Fibroblast of mammary gland (primary cell): ENCODE measurements around the gene MYO16.

Experiments
- DNase-seq: peaks from one replicate; pipeline ENCODE4 v3.0.0-alpha.2; 2010; ENCODE audit warnings: low read depth
- H3K4me3 ChIP-seq: 2 replicates; pipeline ENCODE4 v1.5.1; 2011; ENCODE audit warnings: low read depth, mild to moderate bottlenecking, low read length, moderate library complexity; ENCODE audit not compliant: control insufficient read depth
- TF ChIP-seq, protein P1 (sequence below): conservative IDR thresholded peaks from 2 replicates; pipeline ENCODE4 v1.5.1; 2011; ENCODE audit warnings: low read depth, low read length, inconsistent platforms; ENCODE audit not compliant: control insufficient read depth, insufficient read depth

MYO16 gene

DNA sequence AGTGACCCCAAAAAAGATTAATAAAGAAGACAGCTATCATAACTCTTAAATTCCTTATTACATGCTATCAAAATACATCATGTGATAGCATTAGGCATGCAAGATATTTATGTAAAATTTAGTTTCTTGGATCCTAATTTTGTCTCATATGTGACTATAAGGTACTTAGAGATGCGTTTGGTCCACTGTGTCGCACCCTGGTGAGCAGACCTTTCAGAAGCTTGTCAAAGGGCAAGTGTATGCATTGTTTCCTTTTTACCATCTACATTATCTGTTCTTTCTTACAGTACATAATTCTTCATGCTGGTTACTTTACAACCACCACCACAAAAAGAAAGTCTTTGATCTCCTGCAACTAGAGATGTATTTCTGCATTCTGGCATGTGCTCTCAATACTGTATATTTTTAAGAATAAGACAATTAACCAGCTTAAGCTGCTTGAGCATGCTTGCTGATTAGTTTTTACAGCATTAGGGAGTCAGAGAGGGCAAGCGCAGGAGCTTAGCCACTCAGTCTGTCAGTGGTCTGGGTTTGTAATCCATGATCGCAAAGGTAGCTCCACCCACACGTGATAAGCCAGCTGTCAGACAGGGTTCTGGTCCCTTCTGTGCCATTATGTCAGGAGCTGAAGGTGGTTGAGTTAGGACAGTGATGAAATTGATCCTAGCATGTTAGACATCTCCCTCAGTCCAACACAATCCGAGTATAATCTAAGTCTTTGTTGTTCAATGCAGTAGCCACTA lies 500.9 kb downstream of the MYO16 start:
- TF ChIP-seq, protein P1, sequence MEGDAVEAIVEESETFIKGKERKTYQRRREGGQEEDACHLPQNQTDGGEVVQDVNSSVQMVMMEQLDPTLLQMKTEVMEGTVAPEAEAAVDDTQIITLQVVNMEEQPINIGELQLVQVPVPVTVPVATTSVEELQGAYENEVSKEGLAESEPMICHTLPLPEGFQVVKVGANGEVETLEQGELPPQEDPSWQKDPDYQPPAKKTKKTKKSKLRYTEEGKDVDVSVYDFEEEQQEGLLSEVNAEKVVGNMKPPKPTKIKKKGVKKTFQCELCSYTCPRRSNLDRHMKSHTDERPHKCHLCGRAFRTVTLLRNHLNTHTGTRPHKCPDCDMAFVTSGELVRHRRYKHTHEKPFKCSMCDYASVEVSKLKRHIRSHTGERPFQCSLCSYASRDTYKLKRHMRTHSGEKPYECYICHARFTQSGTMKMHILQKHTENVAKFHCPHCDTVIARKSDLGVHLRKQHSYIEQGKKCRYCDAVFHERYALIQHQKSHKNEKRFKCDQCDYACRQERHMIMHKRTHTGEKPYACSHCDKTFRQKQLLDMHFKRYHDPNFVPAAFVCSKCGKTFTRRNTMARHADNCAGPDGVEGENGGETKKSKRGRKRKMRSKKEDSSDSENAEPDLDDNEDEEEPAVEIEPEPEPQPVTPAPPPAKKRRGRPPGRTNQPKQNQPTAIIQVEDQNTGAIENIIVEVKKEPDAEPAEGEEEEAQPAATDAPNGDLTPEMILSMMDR: no peak
- DNase-seq: no peak
- H3K4me3 ChIP-seq: no peak overlapping the region

DNA sequence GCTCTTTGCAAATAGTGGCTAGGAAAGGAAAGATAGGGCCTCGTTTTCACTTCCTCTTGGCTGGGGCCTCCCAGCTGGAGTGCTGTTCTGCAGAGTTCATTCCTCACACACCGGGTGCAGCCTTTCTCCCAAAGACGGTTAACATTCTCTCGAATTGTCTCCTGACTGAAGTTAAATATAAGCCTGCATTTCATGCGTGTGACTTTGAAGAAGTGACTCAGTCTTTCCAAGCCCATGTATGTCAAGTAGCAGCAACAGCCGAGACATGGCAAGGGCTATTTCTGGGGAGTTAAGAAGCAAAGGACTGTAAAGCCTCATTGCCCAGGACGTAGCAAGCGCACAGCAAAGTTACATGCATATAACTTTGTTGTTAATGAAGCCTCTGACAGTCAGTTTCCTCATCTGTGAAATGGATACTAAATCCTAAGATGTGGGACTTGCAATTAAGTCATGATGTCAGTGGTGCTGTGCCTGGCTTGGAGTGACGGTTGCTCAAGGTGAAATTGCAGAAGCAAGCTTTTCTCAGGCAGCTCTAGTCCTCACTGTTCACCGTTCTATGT lies 502.4 kb downstream of the MYO16 start:
- DNase-seq: no peak
- TF ChIP-seq, protein P1: no peak
- H3K4me3 ChIP-seq: no peak overlapping the region

DNA sequence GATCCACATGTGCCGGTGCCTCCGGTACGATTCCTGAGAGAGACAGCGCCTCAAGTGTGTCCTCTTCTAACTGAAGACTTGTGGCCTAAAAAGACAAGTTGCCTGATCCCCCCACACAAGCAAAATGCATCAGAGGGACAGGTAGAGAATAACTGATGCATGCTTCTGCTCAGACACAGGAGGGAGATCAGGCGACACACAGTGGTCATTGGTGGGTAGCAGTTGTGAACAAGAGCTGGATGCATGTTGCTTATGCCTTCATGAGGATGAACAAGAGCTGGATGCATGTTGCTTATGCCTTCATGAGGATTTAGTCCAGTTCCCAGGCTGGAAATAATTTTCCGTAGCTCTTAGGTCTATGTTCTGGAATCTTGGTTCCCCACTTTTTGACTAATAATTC lies 505.6 kb downstream of the MYO16 start:
- H3K4me3 ChIP-seq: no peak overlapping the region
- DNase-seq: peak; percentile 13
- TF ChIP-seq, protein P1: peak; percentile 26

DNA sequence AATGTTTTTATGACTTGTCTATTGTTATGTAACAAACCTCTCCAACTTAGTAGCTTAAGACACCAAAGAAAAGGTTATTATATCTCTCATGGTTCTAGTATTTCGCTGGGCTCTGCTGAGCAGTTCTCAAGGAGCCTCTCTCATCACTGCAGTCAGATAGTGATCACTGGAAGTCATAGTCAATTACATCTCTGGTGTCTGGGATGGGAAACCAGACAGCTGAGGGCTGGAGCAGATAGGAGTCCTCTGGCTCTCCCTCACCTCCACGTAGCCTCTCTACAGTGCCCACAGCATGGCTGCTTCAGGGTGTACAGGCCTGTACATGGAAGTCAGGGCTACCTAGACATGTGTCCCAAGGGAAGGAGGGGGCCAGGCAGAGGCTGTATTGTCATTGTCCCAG lies 507.5 kb downstream of the MYO16 start:
- no peak for DNase-seq
- TF ChIP-seq, protein P1: no peak
- no peak overlapping the region for H3K4me3 ChIP-seq

DNA sequence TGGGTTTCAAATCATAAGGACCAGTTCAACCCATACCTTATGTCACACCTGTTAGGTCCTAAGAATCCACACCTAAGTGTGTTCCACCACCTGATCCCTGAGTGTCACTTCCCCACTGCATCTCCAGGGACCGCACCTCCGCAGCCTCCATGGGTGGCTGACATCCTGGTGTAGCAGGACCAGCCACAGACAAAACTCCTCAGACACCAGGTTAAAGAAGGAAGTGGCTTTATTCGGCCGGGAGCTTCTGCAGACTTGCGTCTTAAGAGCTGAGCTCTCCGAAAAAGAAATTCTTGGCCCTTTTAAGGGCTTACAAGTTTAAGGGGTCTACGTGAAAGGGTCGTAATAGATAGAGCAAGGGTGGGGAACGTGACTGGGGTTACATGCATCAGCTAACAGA lies 509.9 kb downstream of the MYO16 start:
- DNase-seq: no peak
- TF ChIP-seq, protein P1: no peak
- H3K4me3 ChIP-seq: no peak overlapping the region

DNA sequence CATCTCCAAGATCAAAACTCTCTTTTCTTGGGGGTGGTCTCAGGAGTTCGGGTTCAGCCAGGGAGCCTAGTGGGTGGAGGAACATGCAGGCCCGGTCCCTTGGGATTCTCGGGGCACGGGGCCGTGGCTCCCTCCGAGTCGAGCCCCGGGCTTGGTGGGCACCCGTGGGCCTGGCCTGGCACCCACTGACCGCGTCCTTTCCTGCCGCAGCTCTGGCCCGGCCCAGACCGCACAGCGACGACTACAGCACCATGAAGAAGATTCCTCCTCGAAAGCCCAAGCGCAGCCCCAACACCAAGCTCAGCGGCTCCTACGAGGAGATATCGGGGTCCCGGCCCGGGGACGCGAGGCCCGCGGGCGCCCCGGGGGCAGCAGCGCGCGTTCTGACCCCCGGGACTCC lies 510.6 kb downstream of the MYO16 start:
- H3K4me3 ChIP-seq: no peak overlapping the region

More for the DNA sequence above, 510.6 kb downstream of the MYO16 start:
- TF ChIP-seq, protein P1: no peak
- DNase-seq: no peak
